ENCODE data around the gene DHCR24. TPM values are rescaled to one million over a fixed set of nuclear protein-coding genes. Genes with fewer than 3 reads are reported as not detected.
"Not testable (repeated sequence)": the region's sequence is repeated elsewhere in the genome, so short reads cannot be mapped to it uniquely, and the experiment has no call there.

DHCR24 gene
- total RNA-seq, 2 donors from 2014 or later = 23.6 to 32.3 TPM

- no peaks in the 10 kb centered on the region for H3K27me3 ChIP-seq
- H3K9me3 ChIP-seq = no peaks in the 10 kb centered on the region
- no peaks in the 10 kb centered on the region for H3K4me1 ChIP-seq
- no peaks in the 10 kb centered on the region for H3K36me3 ChIP-seq (replicated peaks in 1 of 2; ENCODE audit: insufficient read depth in 1 of 2, low read depth in 2 of 2)
- ATAC-seq (no peak), DNase-seq (no peak)
- intact Hi-C loops (cut with DNase I) = no loop called here
- WGBS, 2 donors = 72 to 82% methylated on average over 4 of the region's 4 CpGs
- no peak overlapping the region for H3K4me3 ChIP-seq
- H3K27ac ChIP-seq = peak overlapping the region in 1 of 4 donors; percentile 53
- no peak for TF ChIP-seq CTCF (IDR thresholded peaks at IDR 0.05)
- TF ChIP-seq POLR2A (IDR thresholded peaks at IDR 0.05) = no peak
These were observed 35.2 kb upstream of the DHCR24 start for GRCh38 chr1:54922040-54922761.

- no peak overlapping the region for H3K27ac ChIP-seq
- intact Hi-C loops (cut with DNase I) = no loop called here
- TF ChIP-seq CTCF (IDR thresholded peaks at IDR 0.05) (no peak), POLR2A (IDR thresholded peaks at IDR 0.05) (no peak)
- no peak for DNase-seq
- ATAC-seq = no peak
- no peaks in the 10 kb centered on the region for H3K36me3 ChIP-seq (replicated peaks in 1 of 2; ENCODE audit: insufficient read depth in 1 of 2, low read depth in 2 of 2)
- WGBS, 2 donors = 73 to 76% methylated on average over 6 of the region's 6 CpGs
- H3K27me3 ChIP-seq = no peaks in the 10 kb centered on the region
- no peak overlapping the region for H3K4me3 ChIP-seq
- H3K4me1 ChIP-seq = no peaks in the 10 kb centered on the region
- no peaks in the 10 kb centered on the region for H3K9me3 ChIP-seq
These were observed 32.7 kb upstream of the DHCR24 start for GRCh38 chr1:54919367-54920359.

GRCh38 chr1:54911076-54911475 lies 24.1 kb upstream of the DHCR24 start:
- H3K9me3 ChIP-seq; H3K4me3 ChIP-seq; H3K4me1 ChIP-seq; H3K27ac ChIP-seq; intact Hi-C loops (cut with DNase I); H3K36me3 ChIP-seq (replicated peaks in 1 of 2; ENCODE audit: insufficient read depth in 1 of 2, low read depth in 2 of 2); H3K27me3 ChIP-seq; ATAC-seq; DNase-seq: not testable (repeated sequence)
- WGBS, 2 donors = 83 to 85% methylated on average over 14 of the region's 14 CpGs

GRCh38 chr1:54906586-54906985 lies 19.6 kb upstream of the DHCR24 start:
- ATAC-seq (no peak), DNase-seq (no peak)
- H3K4me3 ChIP-seq = no peak overlapping the region
- TF ChIP-seq POLR2A (IDR thresholded peaks at IDR 0.05) = no peak
- TF ChIP-seq CTCF (IDR thresholded peaks at IDR 0.05) = no peak
- H3K27ac ChIP-seq = no peak overlapping the region
- no peaks in the 10 kb centered on the region for H3K36me3 ChIP-seq (replicated peaks in 1 of 2; ENCODE audit: insufficient read depth in 1 of 2, low read depth in 2 of 2)
- H3K4me1 ChIP-seq = peaks cover 5% of the 10 kb centered on the region
- H3K9me3 ChIP-seq = no peaks in the 10 kb centered on the region
- 83 to 89% methylated on average over 6 of the region's 6 CpGs for WGBS, 2 donors
- intact Hi-C loops (cut with DNase I) = no loop called here
- no peaks in the 10 kb centered on the region for H3K27me3 ChIP-seq

GRCh38 chr1:54904476-54905048 lies 17.6 kb upstream of the DHCR24 start:
- no peaks in the 10 kb centered on the region for H3K36me3 ChIP-seq (replicated peaks in 1 of 2; ENCODE audit: insufficient read depth in 1 of 2, low read depth in 2 of 2)
- no peak overlapping the region for H3K27ac ChIP-seq
- intact Hi-C loops (cut with DNase I) = no loop called here
- 40 to 66% methylated on average over 2 of the region's 2 CpGs for whole genome bisulfite sequencing, 2 donors
- no peak overlapping the region for H3K4me3 ChIP-seq
- H3K9me3 ChIP-seq = no peaks in the 10 kb centered on the region
- no peaks in the 10 kb centered on the region for H3K27me3 ChIP-seq
- TF ChIP-seq CTCF (IDR thresholded peaks at IDR 0.05) = no peak
- no peak for TF ChIP-seq POLR2A (IDR thresholded peaks at IDR 0.05)
- DNase-seq (no peak), ATAC-seq (no peak)
- peaks cover 5% of the 10 kb centered on the region for H3K4me1 ChIP-seq

Measured in body of pancreas (tissue), 4 donors.